Measurements from ENCODE around the gene ATF7. TPM values are rescaled to one million over a fixed set of nuclear protein-coding genes. Genes with fewer than 3 reads are reported as not detected.

The ATF7 gene
- total and polyA plus RNA-seq, 9 of the 15 experiments (the other 6 are each of a cell fraction or from before 2014, with no cell fraction given): 10.6 to 30.4 (median 20.7) TPM

GRCh38 chr12:53575502-53576249 is 50.5 kb downstream of the ATF7 start (continued):
- TF ChIP-seq ZNF316 (IDR thresholded peaks at IDR 0.05) (peak; percentile 100), TAF1 (IDR thresholded peaks at IDR 0.05; ENCODE audit: control insufficient read depth, extremely low read depth, insufficient read depth, low read length, severe bottlenecking) (no peak), SPI1 (IDR thresholded peaks at IDR 0.05; ENCODE audit: borderline replicate concordance, low read depth, low read length) (0 out of 2 replicates have a peak, but pooled peaks have one; percentile 3), SAFB (IDR thresholded peaks at IDR 0.05; ENCODE audit: borderline replicate concordance, low read depth, low read length) (no peak), ZNF586 (CRISPR knock-in tag; conservative IDR thresholded peaks at IDR 0.05) (no peak), NFE2 (IDR thresholded peaks at IDR 0.05; ENCODE audit: low read depth) (peak; percentile 87), C11orf30 (IDR thresholded peaks at IDR 0.05; ENCODE audit: low read depth) (peak; percentile 99), MXI1 (IDR thresholded peaks at IDR 0.05; ENCODE audit: low read depth, low read length) (no peak), FOXK1 (CRISPR knock-in tag; IDR thresholded peaks at IDR 0.05; ENCODE audit: borderline replicate concordance) (no peak), CEBPB (tag; IDR thresholded peaks at IDR 0.05) (peak; percentile 18; the same call in 1 of the 2 replicates), MAFG (tag; conservative IDR thresholded peaks at IDR 0.05) (peak; percentile 98), BRCA1 (IDR thresholded peaks at IDR 0.05) (no peak), BRCA1 (CRISPR knock-in tag; IDR thresholded peaks at IDR 0.05) (no peak), DPF2 (IDR thresholded peaks at IDR 0.05) (0 out of 2 replicates have a peak, but pooled peaks have one; percentile 27), MAFF (IDR thresholded peaks at IDR 0.05; ENCODE audit: low read length) (peak; percentile 98), SMARCA4 (IDR thresholded peaks at IDR 0.05) (0 out of 2 replicates have a peak, but pooled peaks have one; percentile 38), SNIP1 (IDR thresholded peaks at IDR 0.05; ENCODE audit: low read depth) (no peak)
- TF ChIP-seq, protein P1, sequence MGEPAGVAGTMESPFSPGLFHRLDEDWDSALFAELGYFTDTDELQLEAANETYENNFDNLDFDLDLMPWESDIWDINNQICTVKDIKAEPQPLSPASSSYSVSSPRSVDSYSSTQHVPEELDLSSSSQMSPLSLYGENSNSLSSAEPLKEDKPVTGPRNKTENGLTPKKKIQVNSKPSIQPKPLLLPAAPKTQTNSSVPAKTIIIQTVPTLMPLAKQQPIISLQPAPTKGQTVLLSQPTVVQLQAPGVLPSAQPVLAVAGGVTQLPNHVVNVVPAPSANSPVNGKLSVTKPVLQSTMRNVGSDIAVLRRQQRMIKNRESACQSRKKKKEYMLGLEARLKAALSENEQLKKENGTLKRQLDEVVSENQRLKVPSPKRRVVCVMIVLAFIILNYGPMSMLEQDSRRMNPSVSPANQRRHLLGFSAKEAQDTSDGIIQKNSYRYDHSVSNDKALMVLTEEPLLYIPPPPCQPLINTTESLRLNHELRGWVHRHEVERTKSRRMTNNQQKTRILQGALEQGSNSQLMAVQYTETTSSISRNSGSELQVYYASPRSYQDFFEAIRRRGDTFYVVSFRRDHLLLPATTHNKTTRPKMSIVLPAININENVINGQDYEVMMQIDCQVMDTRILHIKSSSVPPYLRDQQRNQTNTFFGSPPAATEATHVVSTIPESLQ (CRISPR knock-in tag; IDR thresholded peaks at IDR 0.05): no peak
- TF ChIP-seq, protein P2, sequence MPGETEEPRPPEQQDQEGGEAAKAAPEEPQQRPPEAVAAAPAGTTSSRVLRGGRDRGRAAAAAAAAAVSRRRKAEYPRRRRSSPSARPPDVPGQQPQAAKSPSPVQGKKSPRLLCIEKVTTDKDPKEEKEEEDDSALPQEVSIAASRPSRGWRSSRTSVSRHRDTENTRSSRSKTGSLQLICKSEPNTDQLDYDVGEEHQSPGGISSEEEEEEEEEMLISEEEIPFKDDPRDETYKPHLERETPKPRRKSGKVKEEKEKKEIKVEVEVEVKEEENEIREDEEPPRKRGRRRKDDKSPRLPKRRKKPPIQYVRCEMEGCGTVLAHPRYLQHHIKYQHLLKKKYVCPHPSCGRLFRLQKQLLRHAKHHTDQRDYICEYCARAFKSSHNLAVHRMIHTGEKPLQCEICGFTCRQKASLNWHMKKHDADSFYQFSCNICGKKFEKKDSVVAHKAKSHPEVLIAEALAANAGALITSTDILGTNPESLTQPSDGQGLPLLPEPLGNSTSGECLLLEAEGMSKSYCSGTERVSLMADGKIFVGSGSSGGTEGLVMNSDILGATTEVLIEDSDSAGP (CRISPR knock-in tag; IDR thresholded peaks at IDR 0.05): no peak

Measured in K562 (cell line).